Gastroesophageal sphincter (tissue), 3 donors: Measurements from ENCODE around the gene TP53I3.
"Not testable (repeated sequence)": the region's sequence is repeated elsewhere in the genome, so short reads cannot be mapped to it uniquely, and the experiment has no call there.

Experiments
- CTCF ChIP-seq, 4 experiments: fragments of 200-600 bp in 2 of 4; fragments of 450-650 bp in 2 of 4; sonication (generic) in 1 of 4; IDR thresholded peaks; one replicate each; pipeline ENCODE4 v1.5.1; 2017 to 2019; ENCODE audit warnings: antibody characterized with exemption in 4 of 4, mild to moderate bottlenecking in 2 of 4, moderate library complexity in 2 of 4
- EP300 ChIP-seq: sonication (generic); formaldehyde crosslinking; IDR thresholded peaks from one replicate; pipeline ENCODE4 v1.6.1; 2017; ENCODE audit warnings: antibody characterized with exemption, mild to moderate bottlenecking
- POLR2A ChIP-seq, 2 donors: fragments of 450-650 bp; IDR thresholded peaks; one replicate each; pipeline ENCODE4 v1.6.1; 2017; ENCODE audit warnings: antibody characterized with exemption in 2 of 2, mild to moderate bottlenecking in 2 of 2, moderate library complexity in 1 of 2
- POLR2AphosphoS5 ChIP-seq: sonication (generic); formaldehyde crosslinking; IDR thresholded peaks from one replicate; pipeline ENCODE4 v1.6.1; 2017; ENCODE audit warnings: antibody characterized with exemption

- TF ChIP-seq CTCF (IDR thresholded peaks at IDR 0.05); POLR2A (IDR thresholded peaks at IDR 0.05); POLR2AphosphoS5; EP300: not testable (repeated sequence)
These were observed 8.6 kb upstream of the TP53I3 start for GRCh38 chr2:24093270-24093669.
